B cell (primary cell): ENCODE results near the gene KDM4E. TPM values are rescaled to one million over a fixed set of nuclear protein-coding genes. Genes with fewer than 3 reads are reported as not detected.

ENCODE experiments used
- ATAC-seq: fragments of 200-7000 bp; cut with Tn5 transposase; one replicate; pipeline ENCODE4 v1.10.0; 2021; ENCODE audit warnings: low read depth, mild to moderate bottlenecking, moderate number of reproducible peaks, moderate library complexity
- CTCF ChIA-PET: fragments of 350-600 bp; sonication (Branson Sonifier 250); formaldehyde crosslinking; loops from one replicate; lab custom pipeline; 2021; ENCODE audit warnings: antibody characterized with exemption, inconsistent platforms; lab: Charles Lee
- POLR2A ChIA-PET: fragments of 350-600 bp; sonication (Branson Sonifier 250); formaldehyde crosslinking; loops from one replicate; lab custom pipeline; 2021; ENCODE audit warnings: antibody characterized with exemption; lab: Charles Lee
- DNase-seq: peaks from one replicate; pipeline ENCODE4 v3.0.0; 2013
- H2AFZ ChIP-seq: 2 replicates; pipeline ENCODE4 v1.6.1; 2012; ENCODE audit warnings: mild to moderate bottlenecking, low read depth, low read length; ENCODE audit not compliant: insufficient read depth, poor library complexity, severe bottlenecking
- H3K27ac ChIP-seq, 2 donors: 1 replicate in 1 of 2; 2 replicates in 1 of 2; pipeline ENCODE4 v1.5.1; 2012 to 2013; ENCODE audit warnings: low read length in 2 of 2, mild to moderate bottlenecking in 2 of 2, moderate library complexity in 1 of 2
- H3K27me3 ChIP-seq, 4 experiments: fragments of 200-600 bp in 1 of 4; sonication (generic) in 1 of 4; replicated peaks in 1 of 4; 1 replicate in 2 of 4; 2 replicates in 2 of 4; pipeline versions ENCODE4 v1.6.1 to v1.7.0; 2013 to 2016; ENCODE audit warnings: low read length in 3 of 4, mild to moderate bottlenecking in 2 of 4, mixed read lengths in 1 of 4, moderate library complexity in 1 of 4; ENCODE audit not compliant: insufficient read depth in 4 of 4, control insufficient read depth in 3 of 4; ENCODE audit errors: control extremely low read depth in 1 of 4
- H3K36me3 ChIP-seq, 2 experiments: replicated peaks in 1 of 2; 1 replicate in 1 of 2; 2 replicates in 1 of 2; pipeline versions ENCODE4 v1.6.1 to v1.7.1; 2013; ENCODE audit warnings: low read length in 1 of 2; ENCODE audit not compliant: insufficient read depth in 2 of 2, control insufficient read depth in 1 of 2; ENCODE audit errors: control extremely low read depth in 1 of 2, extremely low read depth in 1 of 2
- H3K4me1 ChIP-seq, 2 donors: fragments of 200-600 bp in 1 of 2; sonication (generic) in 1 of 2; 1 replicate in 1 of 2; 2 replicates in 1 of 2; pipeline versions ENCODE4 v1.5.1 to v1.6.1; 2013 to 2017; ENCODE audit warnings: low read length in 2 of 2; ENCODE audit not compliant: control insufficient read depth in 2 of 2, insufficient read depth in 2 of 2
- H3K4me2 ChIP-seq: replicated peaks from 2 replicates; pipeline ENCODE3; 2012; ENCODE audit warnings: mild to moderate bottlenecking, low read depth, low read length; ENCODE audit not compliant: poor library complexity, severe bottlenecking
- H3K4me3 ChIP-seq, 5 experiments: fragments of 200-600 bp in 1 of 5; sonication (generic) in 1 of 5; 1 replicate in 3 of 5; 2 replicates in 2 of 5; pipeline versions ENCODE4 v1.5.1 to v1.7.0; 2011 to 2016; ENCODE audit warnings: low read length in 4 of 5, mild to moderate bottlenecking in 4 of 5, low read depth in 2 of 5, control low read depth in 1 of 5, moderate library complexity in 1 of 5; ENCODE audit not compliant: insufficient read depth in 1 of 5; ENCODE audit errors: control extremely low read depth in 1 of 5, extremely low read depth in 1 of 5
- H3K79me2 ChIP-seq: fragments of 200-600 bp; sonication (generic); one replicate; pipeline ENCODE4 v1.6.0; 2016; ENCODE audit warnings: low read length; ENCODE audit not compliant: control insufficient read depth, insufficient read depth
- H3K9ac ChIP-seq: fragments of 200-600 bp; sonication (generic); 2 replicates; pipeline ENCODE4 v1.6.1; 2017; ENCODE audit warnings: mild to moderate bottlenecking, low read length, moderate library complexity
- H3K9me3 ChIP-seq, 3 donors: one replicate each; pipeline versions ENCODE4 v1.6.1 to v1.7.1; 2013; ENCODE audit warnings: low read length in 2 of 3; ENCODE audit not compliant: control insufficient read depth in 2 of 3, insufficient read depth in 1 of 3; ENCODE audit errors: control extremely low read depth in 1 of 3
- H4K20me1 ChIP-seq: 2 replicates; pipeline ENCODE4 v1.6.0; 2012; ENCODE audit warnings: mild to moderate bottlenecking, low read length; ENCODE audit not compliant: insufficient read depth, control insufficient read depth, poor library complexity, severe bottlenecking
- H3K27ac Mint-ChIP-seq: one replicate; pipeline ENCODE4 v1.8.0; 2021; ENCODE audit warnings: mixed read lengths
- H3K27me3 Mint-ChIP-seq: one replicate; pipeline ENCODE4 v1.8.0; 2021; ENCODE audit warnings: mixed read lengths
- H3K4me1 Mint-ChIP-seq: one replicate; pipeline ENCODE4 v1.8.0; 2021; ENCODE audit warnings: mixed read lengths
- H3K4me3 Mint-ChIP-seq: one replicate; pipeline ENCODE4 v1.8.0; 2021; ENCODE audit warnings: mixed read lengths
- H3K9me3 Mint-ChIP-seq: one replicate; pipeline ENCODE4 v1.8.0; 2022; ENCODE audit warnings: mixed read lengths; ENCODE audit not compliant: insufficient read depth
- CTCF ChIP-seq: fragments of 200-600 bp; IDR thresholded peaks from one replicate; pipeline ENCODE4 v1.8.0; 2022; ENCODE audit warnings: antibody characterized with exemption, mild to moderate bottlenecking
- EZH2 ChIP-seq: IDR thresholded peaks from 2 replicates; pipeline ENCODE4 v1.6.1; 2012; ENCODE audit warnings: borderline replicate concordance, low read depth, mild to moderate bottlenecking, moderate library complexity, low read length; ENCODE audit not compliant: insufficient read depth, poor library complexity, severe bottlenecking
- WGBS: methylation state at CpG from one replicate; pipeline ENCODE4 v1.1.5; 2013; ENCODE audit warnings: missing lambda C conversion rate; ENCODE audit not compliant: insufficient coverage; 5-methylcytosine and 5-hydroxymethylcytosine counted together
- intact Hi-C: fragments of 100-400 bp; cut with micrococcal nuclease; formaldehyde crosslinking; loops from one replicate; pipeline ENCODE4 v1.10.0; 2022
- polyA plus RNA-seq: library from polyadenylated mRNA; depleted of rRNA; stranded (reverse); fragments of >200 nt; gene quantifications from 2 replicates; pipeline ENCODE4 v1.2.3, GENCODE V29; 2012
- total RNA-seq, 2 donors: library from RNA; stranded (reverse); fragments of 120-200 nt in 1 of 2; gene quantifications; 1 replicate in 1 of 2; 2 replicates in 1 of 2; pipeline versions ENCODE4 v1.2.3 to v1.2.4, GENCODE V29; 2013 to 2022

The KDM4E gene
- total and polyA plus RNA-seq, 2 donors (not counting 1 experiment from before 2014, with no cell fraction given): not detected

- TF ChIP-seq EZH2 (no peak), CTCF (no peak)
- DNase-seq (peak; percentile 14), ATAC-seq (no peak)
- Histone ChIP-seq H3K36me3 (no peaks in the 10 kb centered on the region), H3K27me3 (no peaks in the 10 kb centered on the region), H3K4me2 (no peak overlapping the region), H3K9ac (no peak overlapping the region), H3K79me2 (no peaks in the 10 kb centered on the region), H3K4me3 (no peak overlapping the region), H3K4me1 (peaks cover 3 to 7% of the 10 kb centered on the region in 2 donors), H3K27ac (no peak overlapping the region), H2AFZ (no peak overlapping the region), H3K9me3 (no peaks in the 10 kb centered on the region), H4K20me1 (no peaks in the 10 kb centered on the region)
- POLR2A ChIA-PET: no interaction called here
- H3K9me3 Mint-ChIP-seq: no peaks in the 10 kb centered on the region
- no peak overlapping the region for H3K4me3 Mint-ChIP-seq
- intact Hi-C loops: no loop called here
- H3K27ac Mint-ChIP-seq: no peak overlapping the region
- H3K27me3 Mint-ChIP-seq: peaks cover 7% of the 10 kb centered on the region
- CTCF ChIA-PET: interaction anchor here (1.0 to 3.3 kb wide), 3 partner anchors 12 to 1338 kb away, joined by 3 to 15 read pairs (median 3); partner anchors contain the start of gene SRSF8
- H3K4me1 Mint-ChIP-seq: peaks cover 13% of the 10 kb centered on the region
- WGBS: 0% methylated on average over 1 of the region's 2 CpGs
These were observed 30.3 kb downstream of the KDM4E start for GRCh38 chr11:95055283-95055897.

GRCh38 chr11:95057959-95058358 is 32.9 kb downstream of the KDM4E start:
- ATAC-seq: no peak
- Histone ChIP-seq H3K9me3 (no peaks in the 10 kb centered on the region), H3K4me2 (no peak overlapping the region), H2AFZ (no peak overlapping the region), H3K4me3 (no peak overlapping the region), H4K20me1 (no peaks in the 10 kb centered on the region), H3K4me1 (peaks cover 3 to 7% of the 10 kb centered on the region in 2 donors), H3K79me2 (no peaks in the 10 kb centered on the region), H3K27ac (no peak overlapping the region), H3K27me3 (no peaks in the 10 kb centered on the region), H3K9ac (no peak overlapping the region), H3K36me3 (no peaks in the 10 kb centered on the region)
- DNase-seq: no peak
- intact Hi-C loops: no loop called here
- TF ChIP-seq EZH2: no peak
- no peak for TF ChIP-seq CTCF
- Mint-ChIP-seq H3K27ac (no peak overlapping the region), H3K4me1 (peaks cover 13% of the 10 kb centered on the region), H3K4me3 (no peak overlapping the region), H3K27me3 (peaks cover 4% of the 10 kb centered on the region), H3K9me3 (no peaks in the 10 kb centered on the region)
- CTCF ChIA-PET: interaction anchor here (2.0 to 3.3 kb wide), 2 partner anchors 10 to 15 kb away, joined by 5 to 15 read pairs; partner anchors contain the start of gene SRSF8
- POLR2A ChIA-PET: no interaction called here
- WGBS: 98% methylated on average over 6 of the region's 8 CpGs
